ENCODE data around the gene PRELID3B.

The PRELID3B gene

GRCh38 chr20:59033616-59034165 lies 8.9 kb downstream of the PRELID3B start:
- Histone ChIP-seq H3K4me3 (ENCODE audit: low read length) (no peak overlapping the region), H3K27ac (ENCODE audit: low read length) (no peak overlapping the region), H3K36me3 (ENCODE audit: control insufficient read depth, low read depth, low read length) (peaks cover 59% of the 10 kb centered on the region), H3K27me3 (ENCODE audit: control insufficient read depth, insufficient read depth, low read length) (peaks cover 32% of the 10 kb centered on the region), H3K4me1 (ENCODE audit: control insufficient read depth, low read depth, low read length) (peaks cover 3% of the 10 kb centered on the region), H3K9me3 (ENCODE audit: control insufficient read depth, low read depth, low read length) (no peaks in the 10 kb centered on the region), H3K9ac (ENCODE audit: low read length) (no peak overlapping the region)

GRCh38 chr20:59033093-59033492 lies 9.5 kb downstream of the PRELID3B start:
- H3K27me3 ChIP-seq (ENCODE audit: control insufficient read depth, insufficient read depth, low read length), result peaks cover 38% of the 10 kb centered on the region
- peaks cover 3% of the 10 kb centered on the region for H3K4me1 ChIP-seq (ENCODE audit: control insufficient read depth, low read depth, low read length)
- H3K9me3 ChIP-seq (ENCODE audit: control insufficient read depth, low read depth, low read length), result no peaks in the 10 kb centered on the region
- no peak overlapping the region for H3K27ac ChIP-seq (ENCODE audit: low read length)
- peak overlapping the region; percentile 69 for H3K4me3 ChIP-seq (ENCODE audit: low read length)
- H3K36me3 ChIP-seq (ENCODE audit: control insufficient read depth, low read depth, low read length), result peaks cover 63% of the 10 kb centered on the region
- peak overlapping the region; percentile 55 for H3K9ac ChIP-seq (ENCODE audit: low read length)

- no peak overlapping the region for H3K27ac ChIP-seq (ENCODE audit: low read length)
- H3K36me3 ChIP-seq (ENCODE audit: control insufficient read depth, low read depth, low read length), result peaks cover 63% of the 10 kb centered on the region
- H3K4me3 ChIP-seq (ENCODE audit: low read length), result peak overlapping the region; percentile 69
- peaks cover 42% of the 10 kb centered on the region for H3K27me3 ChIP-seq (ENCODE audit: control insufficient read depth, insufficient read depth, low read length)
- peaks cover 3% of the 10 kb centered on the region for H3K4me1 ChIP-seq (ENCODE audit: control insufficient read depth, low read depth, low read length)
- peak overlapping the region; percentile 55 for H3K9ac ChIP-seq (ENCODE audit: low read length)
- H3K9me3 ChIP-seq (ENCODE audit: control insufficient read depth, low read depth, low read length), result no peaks in the 10 kb centered on the region
Measured at GRCh38 chr20:59032713-59033059, 9.9 kb downstream of the PRELID3B start.

- Histone ChIP-seq H3K27ac (ENCODE audit: low read length) (peak within 1 kb of the TSS; percentile 67), H3K4me3 (ENCODE audit: low read length) (peak within 1 kb of the TSS; percentile 89), H3K27me3 (ENCODE audit: control insufficient read depth, insufficient read depth, low read length) (peaks cover 47% of the 10 kb centered on the region)
Measured at GRCh38 chr20:59032023-59032712, 10.4 kb downstream of the PRELID3B start, which contains the start of gene ATP5F1E. ATP5F1E (minus strand) TSS chr20:59032335; CDS start chr20:59032251, 84 bp downstream.

GRCh38 chr20:59031564-59032022 lies 11.0 kb downstream of the PRELID3B start:
- Histone ChIP-seq H3K9ac (ENCODE audit: low read length) (peak overlapping the region; percentile 78), H3K36me3 (ENCODE audit: control insufficient read depth, low read depth, low read length) (peaks cover 60% of the 10 kb centered on the region), H3K27me3 (ENCODE audit: control insufficient read depth, insufficient read depth, low read length) (peaks cover 53% of the 10 kb centered on the region), H3K27ac (ENCODE audit: low read length) (peak overlapping the region; percentile 67), H3K4me3 (ENCODE audit: low read length) (peak overlapping the region; percentile 89), H3K9me3 (ENCODE audit: control insufficient read depth, low read depth, low read length) (no peaks in the 10 kb centered on the region), H3K4me1 (ENCODE audit: control insufficient read depth, low read depth, low read length) (peaks cover 3% of the 10 kb centered on the region)

More at GRCh38 chr20:59032023-59032712, 10.4 kb downstream of the PRELID3B start, which contains the start of gene ATP5F1E:
- Histone ChIP-seq H3K9me3 (ENCODE audit: control insufficient read depth, low read depth, low read length) (no peaks in the 10 kb centered on the region), H3K4me1 (ENCODE audit: control insufficient read depth, low read depth, low read length) (peaks cover 3% of the 10 kb centered on the region), H3K9ac (ENCODE audit: low read length) (peak within 1 kb of the TSS; percentile 78), H3K36me3 (ENCODE audit: control insufficient read depth, low read depth, low read length) (peaks cover 63% of the 10 kb centered on the region)

GRCh38 chr20:59030911-59031563 lies 11.5 kb downstream of the PRELID3B start:
- H3K4me1 ChIP-seq (ENCODE audit: control insufficient read depth, low read depth, low read length), result peaks cover 6% of the 10 kb centered on the region
- no peak overlapping the region for H3K27ac ChIP-seq (ENCODE audit: low read length)
- H3K9me3 ChIP-seq (ENCODE audit: control insufficient read depth, low read depth, low read length), result no peaks in the 10 kb centered on the region
- H3K9ac ChIP-seq (ENCODE audit: low read length), result no peak overlapping the region
- peaks cover 58% of the 10 kb centered on the region for H3K27me3 ChIP-seq (ENCODE audit: control insufficient read depth, insufficient read depth, low read length)
- H3K36me3 ChIP-seq (ENCODE audit: control insufficient read depth, low read depth, low read length), result peaks cover 60% of the 10 kb centered on the region
- H3K4me3 ChIP-seq (ENCODE audit: low read length), result peak overlapping the region; percentile 89

- H3K9ac ChIP-seq (ENCODE audit: low read length), result no peak overlapping the region
Measured at GRCh38 chr20:59028812-59029211, 13.8 kb downstream of the PRELID3B start.

GRCh38 chr20:59027741-59028320 lies 14.8 kb downstream of the PRELID3B start:
- Histone ChIP-seq H3K27ac (ENCODE audit: low read length) (no peak overlapping the region), H3K4me3 (ENCODE audit: low read length) (no peak overlapping the region), H3K9ac (ENCODE audit: low read length) (no peak overlapping the region), H3K4me1 (ENCODE audit: control insufficient read depth, low read depth, low read length) (peaks cover 13% of the 10 kb centered on the region), H3K36me3 (ENCODE audit: control insufficient read depth, low read depth, low read length) (peaks cover 65% of the 10 kb centered on the region), H3K9me3 (ENCODE audit: control insufficient read depth, low read depth, low read length) (no peaks in the 10 kb centered on the region), H3K27me3 (ENCODE audit: control insufficient read depth, insufficient read depth, low read length) (peaks cover 60% of the 10 kb centered on the region)

More at GRCh38 chr20:59028812-59029211, 13.8 kb downstream of the PRELID3B start:
- H3K9me3 ChIP-seq (ENCODE audit: control insufficient read depth, low read depth, low read length), result no peaks in the 10 kb centered on the region
- peaks cover 60% of the 10 kb centered on the region for H3K27me3 ChIP-seq (ENCODE audit: control insufficient read depth, insufficient read depth, low read length)
- peaks cover 60% of the 10 kb centered on the region for H3K36me3 ChIP-seq (ENCODE audit: control insufficient read depth, low read depth, low read length)
- H3K4me1 ChIP-seq (ENCODE audit: control insufficient read depth, low read depth, low read length), result peaks cover 17% of the 10 kb centered on the region
- no peak overlapping the region for H3K4me3 ChIP-seq (ENCODE audit: low read length)
- no peak overlapping the region for H3K27ac ChIP-seq (ENCODE audit: low read length)

GRCh38 chr20:59026904-59027740 lies 15.5 kb downstream of the PRELID3B start:
- H3K9me3 ChIP-seq (ENCODE audit: control insufficient read depth, low read depth, low read length), result no peaks in the 10 kb centered on the region
- H3K9ac ChIP-seq (ENCODE audit: low read length), result no peak overlapping the region
- no peak overlapping the region for H3K27ac ChIP-seq (ENCODE audit: low read length)
- H3K4me3 ChIP-seq (ENCODE audit: low read length), result no peak overlapping the region
- peaks cover 13% of the 10 kb centered on the region for H3K4me1 ChIP-seq (ENCODE audit: control insufficient read depth, low read depth, low read length)
- H3K27me3 ChIP-seq (ENCODE audit: control insufficient read depth, insufficient read depth, low read length), result peaks cover 60% of the 10 kb centered on the region
- peaks cover 69% of the 10 kb centered on the region for H3K36me3 ChIP-seq (ENCODE audit: control insufficient read depth, low read depth, low read length)

- no peak overlapping the region for H3K27ac ChIP-seq (ENCODE audit: low read length)
- H3K9ac ChIP-seq (ENCODE audit: low read length), result no peak overlapping the region
- no peaks in the 10 kb centered on the region for H3K9me3 ChIP-seq (ENCODE audit: control insufficient read depth, low read depth, low read length)
- H3K36me3 ChIP-seq (ENCODE audit: control insufficient read depth, low read depth, low read length), result peaks cover 69% of the 10 kb centered on the region
- H3K27me3 ChIP-seq (ENCODE audit: control insufficient read depth, insufficient read depth, low read length), result peaks cover 46% of the 10 kb centered on the region
- H3K4me3 ChIP-seq (ENCODE audit: low read length), result no peak overlapping the region
- H3K4me1 ChIP-seq (ENCODE audit: control insufficient read depth, low read depth, low read length), result peaks cover 13% of the 10 kb centered on the region
Measured at GRCh38 chr20:59025511-59025910, 17.1 kb downstream of the PRELID3B start.

- Histone ChIP-seq H3K27ac (ENCODE audit: low read length) (no peak overlapping the region), H3K9me3 (ENCODE audit: control insufficient read depth, low read depth, low read length) (no peaks in the 10 kb centered on the region), H3K36me3 (ENCODE audit: control insufficient read depth, low read depth, low read length) (peaks cover 65% of the 10 kb centered on the region), H3K4me1 (ENCODE audit: control insufficient read depth, low read depth, low read length) (peaks cover 13% of the 10 kb centered on the region), H3K27me3 (ENCODE audit: control insufficient read depth, insufficient read depth, low read length) (peaks cover 42% of the 10 kb centered on the region), H3K9ac (ENCODE audit: low read length) (no peak overlapping the region), H3K4me3 (ENCODE audit: low read length) (no peak overlapping the region)
Measured at GRCh38 chr20:59025086-59025485, 17.5 kb downstream of the PRELID3B start.

Data from iPS-18a (cell line).